GM10266 (cell line): ENCODE data around the gene JAM3.

Experiments
- DNase-seq: peaks from one replicate; pipeline ENCODE4 v3.0.0; 2012; ENCODE audit errors: extremely low spot score
- CTCF ChIP-seq: IDR thresholded peaks from 2 replicates; pipeline ENCODE4 v1.5.1; 2012; ENCODE audit warnings: mild to moderate bottlenecking, low read depth; ENCODE audit not compliant: control insufficient read depth, insufficient read depth; ENCODE audit errors: missing control alignments

The JAM3 gene

GRCh38 chr11:134119094-134119493 is 50.2 kb downstream of the JAM3 start:
- TF ChIP-seq CTCF = no peak
- no peak for DNase-seq

- no peak for DNase-seq
- TF ChIP-seq CTCF = no peak
Measured at GRCh38 chr11:134120143-134120850, 51.4 kb downstream of the JAM3 start.

- TF ChIP-seq CTCF = no peak
Measured at GRCh38 chr11:134120921-134121526, 52.2 kb downstream of the JAM3 start.

GRCh38 chr11:134124660-134125451 is 56.0 kb downstream of the JAM3 start:
- no peak for DNase-seq

More at GRCh38 chr11:134120921-134121526, 52.2 kb downstream of the JAM3 start:
- no peak for DNase-seq

GRCh38 chr11:134125507-134125906 is 56.6 kb downstream of the JAM3 start:
- DNase-seq = no peak
- no peak for TF ChIP-seq CTCF

More at GRCh38 chr11:134124660-134125451, 56.0 kb downstream of the JAM3 start:
- TF ChIP-seq CTCF = no peak

- no peak for TF ChIP-seq CTCF
- DNase-seq = no peak
Measured at GRCh38 chr11:134126217-134126822, 57.4 kb downstream of the JAM3 start.
